GM12878 (cell line): Measurements from ENCODE around the gene LMF1. TPM values are rescaled to one million over a fixed set of nuclear protein-coding genes. Genes with fewer than 3 reads are reported as not detected.

Experiments
- CUX1 ChIP-seq: IDR thresholded peaks from 2 replicates; pipeline ENCODE4 v1.6.1; 2012; ENCODE audit warnings: improper control_type of control experiment, low read depth, low read length; ENCODE audit not compliant: insufficient replicate concordance
- E2F4 ChIP-seq: IDR thresholded peaks from 2 replicates; pipeline ENCODE4 v1.6.1; 2012; ENCODE audit warnings: low read depth, low read length, improper control_type of control experiment
- EP300 ChIP-seq, 2 experiments: fragments of 150-350 bp in 1 of 2; IDR thresholded peaks; 2 replicates each; pipeline ENCODE4 v1.6.1; 2011 to 2012; ENCODE audit warnings: low read depth in 2 of 2, low read length in 2 of 2, borderline replicate concordance in 1 of 2, improper control_type of control experiment in 1 of 2, inconsistent platforms in 1 of 2; ENCODE audit not compliant: control insufficient read depth in 1 of 2
- HSF1 ChIP-seq: fragments of 150-350 bp; IDR thresholded peaks from 2 replicates; pipeline ENCODE4 v1.6.1; 2014; ENCODE audit warnings: mild to moderate bottlenecking, low read depth, low read length
- MLLT1 ChIP-seq: fragments of 450-650 bp; IDR thresholded peaks from 2 replicates; pipeline ENCODE4 v1.6.1; 2016; ENCODE audit warnings: mild to moderate bottlenecking
- NBN ChIP-seq: fragments of 450-650 bp; IDR thresholded peaks from 2 replicates; pipeline ENCODE4 v1.6.1; 2016
- SMC3 ChIP-seq: IDR thresholded peaks from 2 replicates; pipeline ENCODE4 v1.6.1; 2011; ENCODE audit warnings: low read length, improper control_type of control experiment, borderline replicate concordance
- TBL1XR1 ChIP-seq: IDR thresholded peaks from 2 replicates; pipeline ENCODE4 v1.6.1; 2012; ENCODE audit warnings: low read depth, low read length, improper control_type of control experiment
- ZZZ3 ChIP-seq: IDR thresholded peaks from 2 replicates; pipeline ENCODE4 v1.6.1; 2011; ENCODE audit warnings: low read depth; ENCODE audit not compliant: control insufficient read depth, insufficient read length
- polyA plus RNA-seq, 11 experiments: library from polyadenylated mRNA; depleted of rRNA in 4 of 11; unstranded in 6 of 11; stranded (reverse) in 5 of 11; fragments of >200 nt; fragmentation: Nextera tagmentation in 4 of 11; fragmentation: Illumina TruSeq in 1 of 11; extraction: Ambion mirVana in 4 of 11; extraction: Trizol in 1 of 11; gene quantifications; 1 replicate in 1 of 11; 2 replicates in 10 of 11; pipeline versions ENCODE4 v1.2.1 to v1.2.3, GENCODE V29; 2011 to 2016; ENCODE audit warnings: inconsistent platforms in 2 of 11, missing spikeins in 2 of 11, low read depth in 1 of 11
- total RNA-seq, 4 experiments: library from RNA; depleted of rRNA in 3 of 4; stranded (reverse); fragments of >200 nt in 3 of 4; fragmentation: Illumina TruSeq in 1 of 4; extraction: Trizol in 1 of 4; gene quantifications; 2 replicates each; pipeline versions ENCODE4 v1.2.1 to v1.2.3, GENCODE V29; 2013 to 2021

The LMF1 gene
- total and polyA plus RNA-seq, 10 of the 15 experiments (the other 5 are each of a cell fraction or from before 2014, with no cell fraction given) = 0.18 to 3.2 (median 1.4) TPM; not detected in 1

- TF ChIP-seq MLLT1 = no peak
- TF ChIP-seq E2F4 = no peak
- no peak for TF ChIP-seq HSF1
- TF ChIP-seq NBN = no peak
- no peak for TF ChIP-seq EP300 (IDR thresholded peaks at IDR 0.05; ENCODE audit: borderline replicate concordance in 1 of 2, control insufficient read depth in 1 of 2, low read depth in 2 of 2, low read length in 2 of 2)
- no peak for TF ChIP-seq ZZZ3
- TF ChIP-seq CUX1 = no peak
- no peak for TF ChIP-seq SMC3
- TF ChIP-seq TBL1XR1 = no peak
Measured at GRCh38 chr16:926715-927114, 44.1 kb downstream of the LMF1 start (continued).
